Endothelial cell of umbilical vein (primary cell): ENCODE results near the gene EPB41L4B. TPM values are rescaled to one million over a fixed set of nuclear protein-coding genes. Genes with fewer than 3 reads are reported as not detected.
A peak's percentile ranks its signal among the peaks of the same experiment; 100 is the strongest.

Experiments used
- BruUV-seq: library from RNA; stranded (reverse); fragments of 400-500 nt; replicated peaks from 2 replicates; lab custom pipeline; 2021; lab: Mats Ljungman, UMichigan
- CTCF ChIA-PET: fragments of 300-600, 350-600 bp; sonication (Branson Sonifier 250); formaldehyde crosslinking; loops from one replicate; lab custom pipeline; 2021; ENCODE audit warnings: antibody characterized with exemption, inconsistent platforms; lab: Charles Lee
- POLR2A ChIA-PET: fragments of 300-600, 350-600 bp; sonication (Branson Sonifier 250); formaldehyde crosslinking; loops from one replicate; lab custom pipeline; 2021; ENCODE audit warnings: antibody characterized with exemption, inconsistent platforms; lab: Charles Lee
- DNase-seq: peaks from one replicate; pipeline ENCODE4 v3.0.0-alpha.2; 2011; ENCODE audit warnings: low read depth, low spot score
- FAIRE-seq: peaks from 2 replicates; lab custom pipeline; 2011; peaks lifted over from hg19 to GRCh38; lab: Jason Lieb, UNC
- H2AFZ ChIP-seq: 2 replicates; pipeline ENCODE4 v1.6.0; 2012; ENCODE audit warnings: low read depth, low read length, control low read depth, inconsistent platforms
- H3K27ac ChIP-seq: 2 replicates; pipeline ENCODE4 v1.5.1; 2011; ENCODE audit warnings: low read depth, mild to moderate bottlenecking, control low read depth, low read length, moderate library complexity; ENCODE audit not compliant: insufficient read depth
- H3K27me3 ChIP-seq, 2 experiments: 2 replicates each; pipeline versions ENCODE4 v1.6.0 to v1.6.1; 2011; ENCODE audit warnings: low read length in 2 of 2, mixed read lengths in 1 of 2; ENCODE audit not compliant: control insufficient read depth in 2 of 2, insufficient read depth in 2 of 2
- H3K36me3 ChIP-seq, 2 experiments: 2 replicates in 1 of 2; 3 replicates in 1 of 2; pipeline ENCODE4 v1.5.1; 2011; ENCODE audit warnings: low read length in 2 of 2, mild to moderate bottlenecking in 1 of 2, moderate library complexity in 1 of 2; ENCODE audit not compliant: control insufficient read depth in 2 of 2, insufficient read depth in 2 of 2; ENCODE audit errors: extremely low read depth in 1 of 2
- H3K4me1 ChIP-seq: 3 replicates; pipeline ENCODE4 v1.5.1; 2011; ENCODE audit warnings: mild to moderate bottlenecking, low read length; ENCODE audit not compliant: control insufficient read depth, insufficient read depth; ENCODE audit errors: extremely low read depth
- H3K4me2 ChIP-seq: 2 replicates; pipeline ENCODE4 v1.6.1; 2011; ENCODE audit warnings: low read length, control low read depth, mixed read lengths; ENCODE audit not compliant: insufficient read depth
- H3K4me3 ChIP-seq, 3 experiments: fragments of 200-600 bp in 1 of 3; sonication (generic), shearing (Covaris generic) in 1 of 3; replicated peaks in 1 of 3; 2 replicates each; pipeline ENCODE4 v1.5.1; 2011 to 2016; ENCODE audit warnings: control low read depth in 3 of 3, low read length in 3 of 3, mild to moderate bottlenecking in 2 of 3, inconsistent platforms in 1 of 3, low read depth in 1 of 3, moderate library complexity in 1 of 3; ENCODE audit not compliant: insufficient read depth in 1 of 3
- H3K79me2 ChIP-seq: 2 replicates; pipeline ENCODE4 v1.6.0; 2012; ENCODE audit warnings: low read length, inconsistent platforms; ENCODE audit not compliant: control insufficient read depth, insufficient read depth
- H3K9ac ChIP-seq: replicated peaks from 2 replicates; pipeline ENCODE3; 2011; ENCODE audit warnings: low read length, control low read depth; ENCODE audit not compliant: insufficient read depth; ENCODE audit errors: extremely low read depth
- H3K9me1 ChIP-seq: replicated peaks from 3 replicates; pipeline ENCODE4 v1.6.0; 2011; ENCODE audit warnings: mild to moderate bottlenecking, low read length; ENCODE audit not compliant: control insufficient read depth, insufficient read depth; ENCODE audit errors: extremely low read depth
- H3K9me3 ChIP-seq: replicated peaks from 2 replicates; pipeline ENCODE4 v1.5.1; 2012; ENCODE audit warnings: low read length, inconsistent platforms; ENCODE audit not compliant: control insufficient read depth, insufficient read depth
- H4K20me1 ChIP-seq: replicated peaks from 2 replicates; pipeline ENCODE3; 2011; ENCODE audit warnings: mild to moderate bottlenecking, low read length; ENCODE audit not compliant: control insufficient read depth, insufficient read depth; ENCODE audit errors: extremely low read depth
- EZH2 ChIP-seq: IDR thresholded peaks from 2 replicates; pipeline ENCODE4 v1.6.1; 2012; ENCODE audit warnings: borderline replicate concordance, low read depth, mild to moderate bottlenecking, moderate library complexity, low read length, inconsistent platforms; ENCODE audit not compliant: severe bottlenecking
- FOS ChIP-seq: IDR thresholded peaks from 2 replicates; pipeline ENCODE4 v1.6.1; 2011; ENCODE audit warnings: mild to moderate bottlenecking, low read length, moderate library complexity, borderline replicate concordance; ENCODE audit not compliant: insufficient read depth
- GATA2 ChIP-seq: IDR thresholded peaks from 2 replicates; pipeline ENCODE4 v1.7.0; 2011; ENCODE audit warnings: low read depth, mild to moderate bottlenecking, moderate library complexity, mixed read lengths, low read length; ENCODE audit not compliant: insufficient read length, insufficient read depth
- MAX ChIP-seq: IDR thresholded peaks from 2 replicates; pipeline ENCODE4 v1.6.1; 2011; ENCODE audit not compliant: insufficient read depth, insufficient read length
- MYC ChIP-seq: IDR thresholded peaks from one replicate; pipeline ENCODE4 v1.6.1; 2011; ENCODE audit warnings: mild to moderate bottlenecking, low read depth, low read length
- dilution Hi-C: fragments of 300-500 bp; cut with MboI; formaldehyde crosslinking; loops from one replicate; pipeline ENCODE4 v1.15.0; 2019; ENCODE audit warnings: low sequenced_read_pairs; ENCODE audit not compliant: extremely low pct_ligation_motif_present
- intact Hi-C: fragments of 100-400 bp; cut with micrococcal nuclease; formaldehyde crosslinking; loops from one replicate; pipeline ENCODE4 v1.10.0; 2022
- polyA plus RNA-seq, 4 experiments: library from polyadenylated mRNA; depleted of rRNA in 3 of 4; stranded (reverse) in 3 of 4; unstranded in 1 of 4; fragments of >200 nt; gene quantifications; 2 replicates each; pipeline versions ENCODE4 v1.2.1 to v1.2.3, GENCODE V29; 2011 to 2012; ENCODE audit warnings: missing spikeins in 1 of 4
- total RNA-seq: library from RNA; stranded (reverse); gene quantifications from 2 replicates; pipeline ENCODE4 v1.2.3, GENCODE V29; 2021
- TF ChIP-seq, protein P1 (sequence below), 2 donors: IDR thresholded peaks; 1 replicate in 1 of 2; 2 replicates in 1 of 2; pipeline ENCODE4 v1.5.1; 2011; ENCODE audit warnings: low read length in 2 of 2, mild to moderate bottlenecking in 2 of 2, moderate library complexity in 2 of 2, control low read depth in 1 of 2, inconsistent platforms in 1 of 2, low read depth in 1 of 2; ENCODE audit not compliant: insufficient read depth in 1 of 2; ENCODE audit errors: extremely low read depth in 1 of 2

Gene EPB41L4B
- total and polyA plus RNA-seq, 2 donors (not counting 3 experiments of a cell fraction or from before 2014, with no cell fraction given): 0.10 to 0.15 TPM

DNA sequence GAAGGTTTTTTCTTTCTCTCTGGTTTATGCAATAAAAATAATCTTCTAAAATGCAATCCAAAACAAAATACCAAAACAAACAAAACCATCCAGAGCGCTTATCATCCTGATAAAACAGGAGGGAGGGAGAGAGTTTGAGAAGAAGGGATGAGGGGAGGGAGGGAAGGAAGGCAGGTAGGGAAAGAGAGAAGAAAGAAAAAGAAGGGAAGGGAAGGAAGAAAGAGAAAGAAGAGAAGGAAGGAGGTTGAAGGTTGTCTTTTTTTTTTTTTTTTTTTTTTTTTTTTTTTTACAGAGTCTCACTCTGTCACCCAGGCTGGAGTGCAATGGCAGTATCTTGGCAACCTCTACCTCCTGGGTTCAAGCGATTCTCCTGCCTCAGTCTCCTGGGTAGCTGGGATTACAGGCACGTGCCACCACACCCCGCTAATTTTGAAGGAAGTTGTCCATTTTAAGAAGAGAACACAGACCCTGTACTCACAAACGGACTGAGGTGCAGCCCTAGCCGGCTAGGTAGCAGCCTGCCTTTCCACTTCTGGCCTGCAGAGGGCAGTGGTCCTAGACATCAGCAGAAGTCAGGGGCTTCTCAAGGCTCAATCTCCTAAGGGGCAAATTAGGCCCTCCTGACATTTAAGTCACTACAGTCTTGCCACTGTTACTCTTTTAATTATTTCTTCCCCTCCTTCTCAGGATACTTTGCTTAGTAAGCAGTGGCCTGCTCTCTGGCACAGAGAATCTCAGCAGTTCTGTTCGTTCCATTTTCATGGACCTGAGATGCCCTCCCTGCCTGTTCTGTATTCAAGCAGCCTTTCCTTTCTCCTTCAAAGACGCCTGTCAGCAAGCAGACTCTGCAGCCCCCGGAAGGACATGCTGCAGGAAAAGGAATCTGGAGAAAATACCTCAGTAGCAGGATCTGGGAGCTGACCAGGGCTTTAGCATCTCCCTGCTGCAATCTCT lies 76.4 kb downstream of the EPB41L4B start:
- FAIRE-seq (peak; percentile 92), DNase-seq (peak; percentile 75)
- Histone ChIP-seq H3K27ac (no peak overlapping the region), H3K9me3 (no peaks in the 10 kb centered on the region), H3K4me1 (peaks cover 13% of the 10 kb centered on the region), H3K36me3 (no peaks in the 10 kb centered on the region), H2AFZ (no peak overlapping the region), H4K20me1 (no peaks in the 10 kb centered on the region), H3K9me1 (no peaks in the 10 kb centered on the region), H3K27me3 (no peaks in the 10 kb centered on the region), H3K4me3 (no peak overlapping the region), H3K79me2 (no peaks in the 10 kb centered on the region), H3K4me2 (no peak overlapping the region), H3K9ac (no peak overlapping the region)
- dilution Hi-C loops (no loop called here), intact Hi-C loops (loop anchor here (1.0 kb wide), 3 partner anchors 77 to 276 kb away; partner anchors contain the start of gene EPB41L4B)
- no TSS peak for BruUV-seq
- TF ChIP-seq, protein P1, sequence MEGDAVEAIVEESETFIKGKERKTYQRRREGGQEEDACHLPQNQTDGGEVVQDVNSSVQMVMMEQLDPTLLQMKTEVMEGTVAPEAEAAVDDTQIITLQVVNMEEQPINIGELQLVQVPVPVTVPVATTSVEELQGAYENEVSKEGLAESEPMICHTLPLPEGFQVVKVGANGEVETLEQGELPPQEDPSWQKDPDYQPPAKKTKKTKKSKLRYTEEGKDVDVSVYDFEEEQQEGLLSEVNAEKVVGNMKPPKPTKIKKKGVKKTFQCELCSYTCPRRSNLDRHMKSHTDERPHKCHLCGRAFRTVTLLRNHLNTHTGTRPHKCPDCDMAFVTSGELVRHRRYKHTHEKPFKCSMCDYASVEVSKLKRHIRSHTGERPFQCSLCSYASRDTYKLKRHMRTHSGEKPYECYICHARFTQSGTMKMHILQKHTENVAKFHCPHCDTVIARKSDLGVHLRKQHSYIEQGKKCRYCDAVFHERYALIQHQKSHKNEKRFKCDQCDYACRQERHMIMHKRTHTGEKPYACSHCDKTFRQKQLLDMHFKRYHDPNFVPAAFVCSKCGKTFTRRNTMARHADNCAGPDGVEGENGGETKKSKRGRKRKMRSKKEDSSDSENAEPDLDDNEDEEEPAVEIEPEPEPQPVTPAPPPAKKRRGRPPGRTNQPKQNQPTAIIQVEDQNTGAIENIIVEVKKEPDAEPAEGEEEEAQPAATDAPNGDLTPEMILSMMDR (IDR thresholded peaks at IDR 0.05; ENCODE audit: extremely low read depth in 1 of 2, insufficient read depth in 1 of 2, low read depth in 1 of 2, low read length in 2 of 2): peak; percentile 87 to 97
- no peak for TF ChIP-seq GATA2
- no peak for TF ChIP-seq EZH2
- TF ChIP-seq FOS: no peak
- TF ChIP-seq MAX: no peak
- no peak for TF ChIP-seq MYC
- POLR2A ChIA-PET: no interaction called here
- CTCF ChIA-PET: interaction anchor here (1.0 to 1.4 kb wide), 7 partner anchors 8 to 225 kb away, joined by 3 to 6 read pairs (median 5); no protein-coding TSS in a partner anchor
